GM23338 (cell line): Measurements from ENCODE around the gene ELAVL4. TPM values are rescaled to one million over a fixed set of nuclear protein-coding genes. Genes with fewer than 3 reads are reported as not detected.

Experiments used
- ATAC-seq: fragments of 200-7000 bp; cut with Tn5 transposase; 3 replicates; pipeline ENCODE4 v1.9.1; 2020
- DNase-seq: peaks from one replicate; pipeline ENCODE4 v3.0.0-alpha.2; 2015; ENCODE audit warnings: low spot score
- H2AFZ ChIP-seq: fragments of 200-600 bp; sonication (generic); 2 replicates; pipeline ENCODE4 v1.8.0; 2016; ENCODE audit warnings: antibody characterized with exemption, mild to moderate bottlenecking, moderate library complexity
- H3F3A ChIP-seq: fragments of 200-600 bp; sonication (generic); replicated peaks from 2 replicates; pipeline ENCODE4 v1.8.0; 2017; ENCODE audit warnings: antibody characterized with exemption, mixed run types, low read depth
- H3K27ac ChIP-seq: fragments of 200-600 bp; sonication (generic); 2 replicates; pipeline ENCODE4 v1.6.1; 2016; ENCODE audit warnings: low read depth
- H3K27me3 ChIP-seq: fragments of 200-600 bp; sonication (generic); 2 replicates; pipeline ENCODE4 v1.8.0; 2016; ENCODE audit warnings: mild to moderate bottlenecking, mixed run types, moderate library complexity; ENCODE audit not compliant: insufficient read depth
- H3K36me3 ChIP-seq: fragments of 200-600 bp; sonication (generic); 2 replicates; pipeline ENCODE4 v1.8.0; 2016; ENCODE audit warnings: mild to moderate bottlenecking; ENCODE audit not compliant: insufficient read depth
- H3K4me1 ChIP-seq: fragments of 200-600 bp; sonication (generic); 2 replicates; pipeline ENCODE4 v1.8.0; 2016; ENCODE audit warnings: mild to moderate bottlenecking, moderate library complexity; ENCODE audit not compliant: insufficient read depth
- H3K4me2 ChIP-seq: fragments of 200-600 bp; sonication (generic); 2 replicates; pipeline ENCODE4 v1.7.1; 2017; ENCODE audit warnings: mixed run types
- H3K4me3 ChIP-seq: fragments of 200-600 bp; sonication (generic); 2 replicates; pipeline ENCODE4 v1.6.1; 2016; ENCODE audit warnings: mixed run types
- H3K79me2 ChIP-seq: fragments of 200-600 bp; sonication (generic); replicated peaks from 2 replicates; pipeline ENCODE4 v1.8.0; 2017; ENCODE audit warnings: mild to moderate bottlenecking; ENCODE audit not compliant: insufficient read depth
- H3K9me2 ChIP-seq: fragments of 200-600 bp; sonication (generic); 2 replicates; pipeline ENCODE4 v1.8.0; 2017; ENCODE audit not compliant: insufficient read depth
- H4K20me1 ChIP-seq: fragments of 200-600 bp; sonication (generic); replicated peaks from 2 replicates; pipeline ENCODE4 v1.8.0; 2017; ENCODE audit warnings: mild to moderate bottlenecking; ENCODE audit not compliant: insufficient read depth
- H3K27ac Mint-ChIP-seq: 2 replicates; pipeline ENCODE4 v1.8.0; 2020; ENCODE audit warnings: inconsistent platforms, mild to moderate bottlenecking, moderate library complexity, mixed read lengths
- H3K27me3 Mint-ChIP-seq: 3 replicates; pipeline ENCODE4 v1.8.0; 2022; ENCODE audit warnings: low read depth, mild to moderate bottlenecking, moderate library complexity, mixed read lengths, inconsistent platforms; ENCODE audit not compliant: insufficient read depth, poor library complexity
- H3K36me3 Mint-ChIP-seq: 3 replicates; pipeline ENCODE4 v1.8.0; 2021; ENCODE audit warnings: low read depth, mild to moderate bottlenecking, inconsistent platforms, moderate library complexity, mixed read lengths
- H3K4me1 Mint-ChIP-seq: 3 replicates; pipeline ENCODE4 v1.8.0; 2020; ENCODE audit warnings: mild to moderate bottlenecking, inconsistent platforms, mixed read lengths
- H3K4me3 Mint-ChIP-seq: 3 replicates; pipeline ENCODE4 v1.8.0; 2021; ENCODE audit warnings: moderate library complexity, mild to moderate bottlenecking, inconsistent platforms, mixed read lengths
- H3K9me3 Mint-ChIP-seq: 3 replicates; pipeline ENCODE4 v1.8.0; 2020; ENCODE audit warnings: moderate library complexity, mild to moderate bottlenecking, inconsistent platforms, mixed read lengths
- EZH2 ChIP-seq: fragments of 200-600 bp; sonication (generic); IDR thresholded peaks from one replicate; pipeline ENCODE4 v1.8.0; 2017; ENCODE audit warnings: antibody characterized with exemption, mild to moderate bottlenecking, low read depth; ENCODE audit not compliant: unreplicated experiment
- JUNB ChIP-seq: IDR thresholded peaks from one replicate; pipeline ENCODE4 v1.6.1; 2016; ENCODE audit warnings: antibody characterized with exemption; ENCODE audit not compliant: unreplicated experiment
- NANOG ChIP-seq: IDR thresholded peaks from 2 replicates; pipeline ENCODE4 v1.6.1; 2016; ENCODE audit warnings: antibody characterized with exemption, borderline replicate concordance
- polyA plus RNA-seq: library from polyadenylated mRNA; unstranded; fragments of >200 nt; fragmentation: Nextera tagmentation; extraction: Ambion mirVana; gene quantifications from 2 replicates; pipeline ENCODE4 v1.2.1, GENCODE V29; 2016
- total RNA-seq: library from RNA; depleted of rRNA; stranded (reverse); fragments of >200 nt; shearing (Covaris generic); gene quantifications from 2 replicates; pipeline ENCODE4 v1.2.3, GENCODE V29; 2014
- TF ChIP-seq, protein P1 (sequence below), 2 experiments: fragments of 200-600 bp in 1 of 2; sonication (generic) in 1 of 2; conservative IDR thresholded peaks; 2 replicates each; pipeline versions ENCODE4 v1.5.1 to v1.6.1; 2016 to 2017; ENCODE audit warnings: antibody characterized with exemption in 2 of 2, low read depth in 2 of 2, mild to moderate bottlenecking in 2 of 2, moderate library complexity in 1 of 2
- TF ChIP-seq, protein P2 (sequence below): fragments of 250-450 bp; sonication (Bioruptor Pico); IDR thresholded peaks from 2 replicates; pipeline ENCODE4 v1.5.0; 2020; ENCODE audit warnings: mild to moderate bottlenecking, moderate library complexity

ELAVL4 gene
- total and polyA plus RNA-seq, 2 experiments from 2014 or later, result 1.4 to 1.9 TPM

DNA sequence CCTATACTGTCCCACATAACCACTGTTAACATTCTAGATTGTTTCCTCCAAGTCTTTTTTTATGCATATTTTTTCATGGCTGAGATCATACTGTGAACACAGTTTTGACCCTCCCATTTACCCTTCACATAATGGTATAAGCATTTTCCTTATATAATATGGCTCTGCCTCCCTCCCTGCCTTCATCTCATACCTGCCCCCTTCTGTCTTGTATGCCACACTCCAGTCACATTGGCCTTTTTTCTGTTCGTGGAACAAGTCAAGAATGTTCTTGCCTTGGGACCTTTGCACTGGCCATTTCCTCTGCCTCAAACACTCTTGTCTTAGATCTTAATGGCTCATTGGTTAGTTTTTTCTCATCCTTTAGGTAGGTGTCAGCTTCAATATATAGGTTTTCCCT, 24.3 kb upstream of the ELAVL4 start:
- DNase-seq, result peak; percentile 30
- H3K9me2 ChIP-seq, result no peaks in the 10 kb centered on the region
- H3K79me2 ChIP-seq, result no peaks in the 10 kb centered on the region
- peak; percentile 35; the same call in 1 of the 3 replicates for ATAC-seq
- Mint-ChIP-seq H3K36me3 (no peaks in the 10 kb centered on the region), H3K9me3 (no peaks in the 10 kb centered on the region), H3K27me3 (peaks cover 2% of the 10 kb centered on the region), H3K4me3 (no peak overlapping the region), H3K4me1 (peaks cover 5% of the 10 kb centered on the region; the same call in 2 of the 3 replicates), H3K27ac (no peak overlapping the region)
- no peaks in the 10 kb centered on the region for H3F3A ChIP-seq
- no peaks in the 10 kb centered on the region for H4K20me1 ChIP-seq
- H3K4me2 ChIP-seq, result no peak overlapping the region
- no peaks in the 10 kb centered on the region for H3K27me3 ChIP-seq
- H2AFZ ChIP-seq, result no peak overlapping the region
- no peaks in the 10 kb centered on the region for H3K36me3 ChIP-seq
- H3K4me1 ChIP-seq, result no peaks in the 10 kb centered on the region
- H3K4me3 ChIP-seq, result no peak overlapping the region
- no peak overlapping the region for H3K27ac ChIP-seq
- TF ChIP-seq JUNB (no peak), NANOG (no peak)
- TF ChIP-seq, protein P1, sequence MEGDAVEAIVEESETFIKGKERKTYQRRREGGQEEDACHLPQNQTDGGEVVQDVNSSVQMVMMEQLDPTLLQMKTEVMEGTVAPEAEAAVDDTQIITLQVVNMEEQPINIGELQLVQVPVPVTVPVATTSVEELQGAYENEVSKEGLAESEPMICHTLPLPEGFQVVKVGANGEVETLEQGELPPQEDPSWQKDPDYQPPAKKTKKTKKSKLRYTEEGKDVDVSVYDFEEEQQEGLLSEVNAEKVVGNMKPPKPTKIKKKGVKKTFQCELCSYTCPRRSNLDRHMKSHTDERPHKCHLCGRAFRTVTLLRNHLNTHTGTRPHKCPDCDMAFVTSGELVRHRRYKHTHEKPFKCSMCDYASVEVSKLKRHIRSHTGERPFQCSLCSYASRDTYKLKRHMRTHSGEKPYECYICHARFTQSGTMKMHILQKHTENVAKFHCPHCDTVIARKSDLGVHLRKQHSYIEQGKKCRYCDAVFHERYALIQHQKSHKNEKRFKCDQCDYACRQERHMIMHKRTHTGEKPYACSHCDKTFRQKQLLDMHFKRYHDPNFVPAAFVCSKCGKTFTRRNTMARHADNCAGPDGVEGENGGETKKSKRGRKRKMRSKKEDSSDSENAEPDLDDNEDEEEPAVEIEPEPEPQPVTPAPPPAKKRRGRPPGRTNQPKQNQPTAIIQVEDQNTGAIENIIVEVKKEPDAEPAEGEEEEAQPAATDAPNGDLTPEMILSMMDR (conservative IDR thresholded peaks at IDR 0.05; ENCODE audit: low read depth in 2 of 2), result peak; percentile 34 to 44

DNA sequence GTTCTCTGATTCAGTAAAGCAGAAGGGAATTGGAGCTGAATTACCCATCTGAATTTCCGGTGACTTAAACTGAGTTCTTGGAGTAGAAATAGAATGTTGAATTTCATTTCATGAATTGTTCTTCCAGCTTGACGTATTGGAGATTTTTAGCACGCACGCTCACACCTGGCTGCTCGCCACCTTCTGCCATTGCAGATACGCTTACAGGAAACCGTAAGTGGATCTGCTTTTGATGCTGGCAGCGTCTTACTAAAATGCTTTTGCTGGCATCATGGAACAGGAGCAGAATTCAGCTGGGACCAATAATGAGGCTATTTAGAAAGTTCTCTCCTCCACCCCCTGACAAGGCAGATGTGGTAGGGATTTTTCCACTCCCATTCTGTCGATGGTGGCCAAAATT, 17.7 kb upstream of the ELAVL4 start:
- H3K4me3 ChIP-seq, result no peak overlapping the region
- Mint-ChIP-seq H3K27ac (no peak overlapping the region), H3K9me3 (no peaks in the 10 kb centered on the region), H3K4me3 (no peak overlapping the region), H3K4me1 (no peaks in the 10 kb centered on the region), H3K36me3 (no peaks in the 10 kb centered on the region), H3K27me3 (peaks cover 2% of the 10 kb centered on the region)
- no peak overlapping the region for H3K27ac ChIP-seq
- H3K79me2 ChIP-seq, result no peaks in the 10 kb centered on the region
- no peaks in the 10 kb centered on the region for H4K20me1 ChIP-seq
- H3K27me3 ChIP-seq, result no peaks in the 10 kb centered on the region
- ATAC-seq, result no peak
- no peak overlapping the region for H2AFZ ChIP-seq
- no peaks in the 10 kb centered on the region for H3K9me2 ChIP-seq
- no peaks in the 10 kb centered on the region for H3K4me1 ChIP-seq
- no peak for DNase-seq
- TF ChIP-seq EZH2, result no peak
- no peak for TF ChIP-seq JUNB
- no peak for TF ChIP-seq NANOG
- TF ChIP-seq, protein P2, sequence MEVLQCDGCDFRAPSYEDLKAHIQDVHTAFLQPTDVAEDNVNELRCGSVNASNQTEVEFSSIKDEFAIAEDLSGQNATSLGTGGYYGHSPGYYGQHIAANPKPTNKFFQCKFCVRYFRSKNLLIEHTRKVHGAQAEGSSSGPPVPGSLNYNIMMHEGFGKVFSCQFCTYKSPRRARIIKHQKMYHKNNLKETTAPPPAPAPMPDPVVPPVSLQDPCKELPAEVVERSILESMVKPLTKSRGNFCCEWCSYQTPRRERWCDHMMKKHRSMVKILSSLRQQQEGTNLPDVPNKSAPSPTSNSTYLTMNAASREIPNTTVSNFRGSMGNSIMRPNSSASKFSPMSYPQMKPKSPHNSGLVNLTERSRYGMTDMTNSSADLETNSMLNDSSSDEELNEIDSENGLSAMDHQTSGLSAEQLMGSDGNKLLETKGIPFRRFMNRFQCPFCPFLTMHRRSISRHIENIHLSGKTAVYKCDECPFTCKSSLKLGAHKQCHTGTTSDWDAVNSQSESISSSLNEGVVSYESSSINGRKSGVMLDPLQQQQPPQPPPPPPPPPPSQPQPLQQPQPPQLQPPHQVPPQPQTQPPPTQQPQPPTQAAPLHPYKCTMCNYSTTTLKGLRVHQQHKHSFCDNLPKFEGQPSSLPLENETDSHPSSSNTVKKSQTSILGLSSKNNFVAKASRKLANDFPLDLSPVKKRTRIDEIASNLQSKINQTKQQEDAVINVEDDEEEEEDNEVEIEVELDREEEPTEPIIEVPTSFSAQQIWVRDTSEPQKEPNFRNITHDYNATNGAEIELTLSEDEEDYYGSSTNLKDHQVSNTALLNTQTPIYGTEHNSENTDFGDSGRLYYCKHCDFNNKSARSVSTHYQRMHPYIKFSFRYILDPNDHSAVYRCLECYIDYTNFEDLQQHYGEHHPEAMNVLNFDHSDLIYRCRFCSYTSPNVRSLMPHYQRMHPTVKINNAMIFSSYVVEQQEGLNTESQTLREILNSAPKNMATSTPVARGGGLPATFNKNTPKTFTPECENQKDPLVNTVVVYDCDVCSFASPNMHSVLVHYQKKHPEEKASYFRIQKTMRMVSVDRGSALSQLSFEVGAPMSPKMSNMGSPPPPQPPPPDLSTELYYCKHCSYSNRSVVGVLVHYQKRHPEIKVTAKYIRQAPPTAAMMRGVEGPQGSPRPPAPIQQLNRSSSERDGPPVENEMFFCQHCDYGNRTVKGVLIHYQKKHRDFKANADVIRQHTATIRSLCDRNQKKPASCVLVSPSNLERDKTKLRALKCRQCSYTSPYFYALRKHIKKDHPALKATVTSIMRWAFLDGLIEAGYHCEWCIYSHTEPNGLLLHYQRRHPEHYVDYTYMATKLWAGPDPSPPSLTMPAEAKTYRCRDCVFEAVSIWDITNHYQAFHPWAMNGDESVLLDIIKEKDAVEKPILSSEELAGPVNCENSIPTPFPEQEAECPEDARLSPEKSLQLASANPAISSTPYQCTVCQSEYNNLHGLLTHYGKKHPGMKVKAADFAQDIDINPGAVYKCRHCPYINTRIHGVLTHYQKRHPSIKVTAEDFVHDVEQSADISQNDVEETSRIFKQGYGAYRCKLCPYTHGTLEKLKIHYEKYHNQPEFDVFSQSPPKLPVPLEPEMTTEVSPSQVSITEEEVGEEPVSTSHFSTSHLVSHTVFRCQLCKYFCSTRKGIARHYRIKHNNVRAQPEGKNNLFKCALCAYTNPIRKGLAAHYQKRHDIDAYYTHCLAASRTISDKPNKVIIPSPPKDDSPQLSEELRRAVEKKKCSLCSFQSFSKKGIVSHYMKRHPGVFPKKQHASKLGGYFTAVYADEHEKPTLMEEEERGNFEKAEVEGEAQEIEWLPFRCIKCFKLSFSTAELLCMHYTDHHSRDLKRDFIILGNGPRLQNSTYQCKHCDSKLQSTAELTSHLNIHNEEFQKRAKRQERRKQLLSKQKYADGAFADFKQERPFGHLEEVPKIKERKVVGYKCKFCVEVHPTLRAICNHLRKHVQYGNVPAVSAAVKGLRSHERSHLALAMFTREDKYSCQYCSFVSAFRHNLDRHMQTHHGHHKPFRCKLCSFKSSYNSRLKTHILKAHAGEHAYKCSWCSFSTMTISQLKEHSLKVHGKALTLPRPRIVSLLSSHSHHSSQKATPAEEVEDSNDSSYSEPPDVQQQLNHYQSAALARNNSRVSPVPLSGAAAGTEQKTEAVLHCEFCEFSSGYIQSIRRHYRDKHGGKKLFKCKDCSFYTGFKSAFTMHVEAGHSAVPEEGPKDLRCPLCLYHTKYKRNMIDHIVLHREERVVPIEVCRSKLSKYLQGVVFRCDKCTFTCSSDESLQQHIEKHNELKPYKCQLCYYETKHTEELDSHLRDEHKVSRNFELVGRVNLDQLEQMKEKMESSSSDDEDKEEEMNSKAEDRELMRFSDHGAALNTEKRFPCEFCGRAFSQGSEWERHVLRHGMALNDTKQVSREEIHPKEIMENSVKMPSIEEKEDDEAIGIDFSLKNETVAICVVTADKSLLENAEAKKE (CRISPR knock-in tag), result no peak
- no peaks in the 10 kb centered on the region for H3F3A ChIP-seq
- no peaks in the 10 kb centered on the region for H3K36me3 ChIP-seq
- no peak overlapping the region for H3K4me2 ChIP-seq
